GM19455 (cell line): ENCODE data around the gene SEMA3C.

Source experiments
- ATAC-seq: cut with Tn5 transposase; IDR thresholded peaks from one replicate; pipeline ENCODE4 v1.9.1; 2021; ENCODE audit not compliant: unreplicated experiment

SEMA3C gene

GRCh38 chr7:80827239-80827633 lies 91.6 kb downstream of the SEMA3C start:
- no peak for ATAC-seq

GRCh38 chr7:80826520-80827238 lies 92.2 kb downstream of the SEMA3C start:
- ATAC-seq, result no peak

GRCh38 chr7:80825499-80825898 lies 93.4 kb downstream of the SEMA3C start:
- ATAC-seq, result no peak

- ATAC-seq, result no peak
Observed at GRCh38 chr7:80824253-80824652, 94.6 kb downstream of the SEMA3C start.

GRCh38 chr7:80823057-80823456 lies 95.8 kb downstream of the SEMA3C start:
- ATAC-seq, result no peak

GRCh38 chr7:80821771-80822319 lies 97.0 kb downstream of the SEMA3C start:
- ATAC-seq, result no peak

- ATAC-seq, result no peak
Observed at GRCh38 chr7:80819503-80819902, 99.3 kb downstream of the SEMA3C start.

GRCh38 chr7:80818181-80818580 lies 100.7 kb downstream of the SEMA3C start:
- ATAC-seq, result no peak

- ATAC-seq, result no peak
Observed at GRCh38 chr7:80816806-80817205, 102.0 kb downstream of the SEMA3C start.

- ATAC-seq, result no peak
Observed at GRCh38 chr7:80815733-80816132, 103.1 kb downstream of the SEMA3C start.

- ATAC-seq, result no peak
Observed at GRCh38 chr7:80809545-80809944, 109.3 kb downstream of the SEMA3C start.

- ATAC-seq, result no peak
Observed at GRCh38 chr7:80807166-80807900, 111.5 kb downstream of the SEMA3C start.

GRCh38 chr7:80806663-80807062 lies 112.2 kb downstream of the SEMA3C start:
- ATAC-seq, result no peak

GRCh38 chr7:80804589-80804988 lies 114.3 kb downstream of the SEMA3C start:
- no peak for ATAC-seq

GRCh38 chr7:80802527-80802926 lies 116.3 kb downstream of the SEMA3C start:
- no peak for ATAC-seq

- no peak for ATAC-seq
Observed at GRCh38 chr7:80794631-80795573, 123.9 kb downstream of the SEMA3C start.

GRCh38 chr7:80791509-80791929 lies 127.3 kb downstream of the SEMA3C start:
- ATAC-seq, result no peak

GRCh38 chr7:80790877-80791276 lies 128.0 kb downstream of the SEMA3C start:
- no peak for ATAC-seq

GRCh38 chr7:80787721-80788120 lies 131.1 kb downstream of the SEMA3C start:
- no peak for ATAC-seq

- ATAC-seq, result no peak
Observed at GRCh38 chr7:80785961-80786536, 132.8 kb downstream of the SEMA3C start.

GRCh38 chr7:80785276-80785675 lies 133.6 kb downstream of the SEMA3C start:
- ATAC-seq, result no peak
